WTC11 (cell line): Measurements from ENCODE around the gene KRTAP4-1. TPM values are rescaled to one million over a fixed set of nuclear protein-coding genes. Genes with fewer than 3 reads are reported as not detected.
"Not testable (repeated sequence)": the region's sequence is repeated elsewhere in the genome, so short reads cannot be mapped to it uniquely, and the experiment has no call there.

Experiments
- ATAC-seq: fragments of 200-7000 bp; cut with Tn5 transposase; 2 replicates; pipeline ENCODE4 v1.10.0; 2021; ENCODE audit warnings: mild to moderate bottlenecking, moderate library complexity
- CTCF ChIA-PET: fragments of 300-600 bp; sonication (Branson Sonifier 250); formaldehyde crosslinking; loops from one replicate; lab custom pipeline; 2021; ENCODE audit warnings: antibody characterized with exemption; lab: Charles Lee
- POLR2A ChIA-PET: fragments of 350-600 bp; sonication (Branson Sonifier 250); formaldehyde crosslinking; loops from one replicate; lab custom pipeline; 2021; ENCODE audit warnings: antibody characterized with exemption; lab: Charles Lee
- DNase-seq: peaks from one replicate; pipeline ENCODE4 v3.0.0; 2021; ENCODE audit warnings: low spot score
- H3K27ac Mint-ChIP-seq: 2 replicates; pipeline ENCODE4 v1.8.0; 2021; ENCODE audit warnings: mixed read lengths
- H3K27me3 Mint-ChIP-seq: 2 replicates; pipeline ENCODE4 v1.8.0; 2021; ENCODE audit warnings: low read depth, mild to moderate bottlenecking, moderate library complexity, mixed read lengths
- H3K36me3 Mint-ChIP-seq: 2 replicates; pipeline ENCODE4 v1.8.0; 2021; ENCODE audit warnings: mixed read lengths
- H3K4me1 Mint-ChIP-seq: 2 replicates; pipeline ENCODE4 v1.8.0; 2022; ENCODE audit warnings: mixed read lengths
- H3K4me3 Mint-ChIP-seq: 2 replicates; pipeline ENCODE4 v1.8.0; 2021; ENCODE audit warnings: mild to moderate bottlenecking, moderate library complexity, mixed read lengths
- H3K9me3 Mint-ChIP-seq: 2 replicates; pipeline ENCODE4 v1.8.0; 2021; ENCODE audit warnings: mixed read lengths
- E2F4 ChIP-seq: sonication (generic); formaldehyde crosslinking; IDR thresholded peaks from 2 replicates; pipeline ENCODE4 v1.8.1; 2022; ENCODE audit warnings: low read depth, mild to moderate bottlenecking, moderate library complexity, missing genetic modification reagents, borderline replicate concordance
- ESRRA ChIP-seq: sonication (generic); formaldehyde crosslinking; IDR thresholded peaks from 2 replicates; pipeline ENCODE4 v1.8.1; 2022; ENCODE audit warnings: mild to moderate bottlenecking, missing genetic modification reagents, borderline replicate concordance
- IRF1 ChIP-seq: sonication (generic); formaldehyde crosslinking; IDR thresholded peaks from 2 replicates; pipeline ENCODE4 v1.8.0; 2023; ENCODE audit warnings: missing genetic modification reagents
- MLX ChIP-seq: sonication (generic); formaldehyde crosslinking; IDR thresholded peaks from 2 replicates; pipeline ENCODE4 v1.8.1; 2023; ENCODE audit warnings: mild to moderate bottlenecking, missing genetic modification reagents, moderate library complexity
- PRDM15 ChIP-seq: sonication (generic); formaldehyde crosslinking; IDR thresholded peaks from 2 replicates; pipeline ENCODE4 v1.8.0; 2022; ENCODE audit warnings: missing genetic modification reagents
- SMAD3 ChIP-seq: sonication (generic); formaldehyde crosslinking; IDR thresholded peaks from 2 replicates; pipeline ENCODE4 v1.8.0; 2022; ENCODE audit warnings: missing genetic modification reagents, mild to moderate bottlenecking, borderline replicate concordance
- TEAD4 ChIP-seq: sonication (generic); formaldehyde crosslinking; IDR thresholded peaks from 2 replicates; pipeline ENCODE4 v1.8.0; 2022; ENCODE audit warnings: mild to moderate bottlenecking, missing genetic modification reagents
- ZNF416 ChIP-seq: fragments of 250-450 bp; sonication (Bioruptor Pico); IDR thresholded peaks from 2 replicates; pipeline ENCODE4 v1.9.0; 2021; ENCODE audit warnings: mild to moderate bottlenecking, inconsistent platforms
- total RNA-seq: library from RNA; stranded (reverse); gene quantifications from 3 replicates; pipeline ENCODE4 v1.2.3, GENCODE V29; 2021
- TF ChIP-seq, protein P1 (sequence below): sonication (generic); formaldehyde crosslinking; IDR thresholded peaks from 2 replicates; pipeline ENCODE4 v1.8.1; 2022; ENCODE audit warnings: mild to moderate bottlenecking, moderate library complexity, missing genetic modification reagents
- TF ChIP-seq, protein P2 (sequence below): sonication (generic); formaldehyde crosslinking; IDR thresholded peaks from 2 replicates; pipeline ENCODE4 v1.8.1; 2022; ENCODE audit warnings: mild to moderate bottlenecking, missing genetic modification reagents, moderate library complexity, borderline replicate concordance

The KRTAP4-1 gene
- total RNA-seq, 1 experiment from 2014 or later, result not detected

- peaks cover 30% of the 10 kb centered on the region for H3K36me3 Mint-ChIP-seq
- no peaks in the 10 kb centered on the region for H3K4me1 Mint-ChIP-seq
- ChIA-PET CTCF (no interaction called here), POLR2A (no interaction called here)
- H3K4me3 Mint-ChIP-seq, result no peak within 1 kb of the TSS
- H3K27me3 Mint-ChIP-seq, result peaks cover 5% of the 10 kb centered on the region
- no peak for ATAC-seq
- no peak for DNase-seq
- H3K27ac Mint-ChIP-seq, result no peak within 1 kb of the TSS
- no peak for TF ChIP-seq ZNF416 (CRISPR knock-in tag)
- TF ChIP-seq, protein P1, sequence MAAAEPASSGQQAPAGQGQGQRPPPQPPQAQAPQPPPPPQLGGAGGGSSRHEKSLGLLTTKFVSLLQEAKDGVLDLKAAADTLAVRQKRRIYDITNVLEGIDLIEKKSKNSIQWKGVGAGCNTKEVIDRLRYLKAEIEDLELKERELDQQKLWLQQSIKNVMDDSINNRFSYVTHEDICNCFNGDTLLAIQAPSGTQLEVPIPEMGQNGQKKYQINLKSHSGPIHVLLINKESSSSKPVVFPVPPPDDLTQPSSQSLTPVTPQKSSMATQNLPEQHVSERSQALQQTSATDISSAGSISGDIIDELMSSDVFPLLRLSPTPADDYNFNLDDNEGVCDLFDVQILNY, result no peak
- TF ChIP-seq PRDM15, result no peak
- no peak for TF ChIP-seq SMAD3 (CRISPR knock-in tag)
- TF ChIP-seq ESRRA, result no peak
- TF ChIP-seq, protein P2, sequence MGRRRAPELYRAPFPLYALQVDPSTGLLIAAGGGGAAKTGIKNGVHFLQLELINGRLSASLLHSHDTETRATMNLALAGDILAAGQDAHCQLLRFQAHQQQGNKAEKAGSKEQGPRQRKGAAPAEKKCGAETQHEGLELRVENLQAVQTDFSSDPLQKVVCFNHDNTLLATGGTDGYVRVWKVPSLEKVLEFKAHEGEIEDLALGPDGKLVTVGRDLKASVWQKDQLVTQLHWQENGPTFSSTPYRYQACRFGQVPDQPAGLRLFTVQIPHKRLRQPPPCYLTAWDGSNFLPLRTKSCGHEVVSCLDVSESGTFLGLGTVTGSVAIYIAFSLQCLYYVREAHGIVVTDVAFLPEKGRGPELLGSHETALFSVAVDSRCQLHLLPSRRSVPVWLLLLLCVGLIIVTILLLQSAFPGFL (CRISPR knock-in tag), result no peak
- TF ChIP-seq MLX, result no peak
- no peak for TF ChIP-seq IRF1 (CRISPR knock-in tag)
- TF ChIP-seq TEAD4 (CRISPR knock-in tag), result no peak
- TF ChIP-seq E2F4 (CRISPR knock-in tag), result no peak
- H3K9me3 Mint-ChIP-seq, result peaks cover 65% of the 10 kb centered on the region
These were observed 44.2 kb downstream of the KRTAP4-1 start, which contains the start of gene KRTAP4-6 for GRCh38 chr17:41140360-41141131. KRTAP4-6 (minus strand) TSS chr17:41140544; CDS start chr17:41140487, 57 bp downstream.

DNA sequence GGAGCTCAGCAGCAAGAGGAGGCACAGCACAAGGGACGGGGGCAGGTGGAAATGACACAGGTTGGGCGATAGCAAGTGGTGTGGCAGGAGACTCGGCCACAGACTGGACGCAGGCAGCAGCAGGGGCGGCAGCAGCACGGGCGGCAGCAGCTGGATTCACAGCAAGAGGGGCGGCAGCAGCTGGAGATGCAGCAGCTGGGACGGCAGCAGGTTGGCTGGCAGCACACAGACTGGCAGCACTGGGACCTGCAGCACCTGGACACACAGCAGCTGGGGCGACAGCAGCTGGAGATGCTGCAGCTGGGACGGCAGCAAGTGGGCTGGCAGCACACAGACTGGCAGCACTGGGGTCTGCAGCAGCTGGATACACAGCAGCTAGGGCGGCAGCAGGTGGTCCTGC lies 44.8 kb downstream of the KRTAP4-1 start:
- H3K27me3 Mint-ChIP-seq, ATAC-seq, DNase-seq, H3K27ac Mint-ChIP-seq, CTCF ChIA-PET, H3K4me3 Mint-ChIP-seq, POLR2A ChIA-PET, H3K4me1 Mint-ChIP-seq: not testable (repeated sequence)
- Mint-ChIP-seq H3K9me3 (peaks cover 61% of the 10 kb centered on the region), H3K36me3 (peaks cover 28% of the 10 kb centered on the region)

Other genes starting within 250 kb of the KRTAP4-1 start
- gene KRT23, start 247.3 kb downstream of the KRTAP4-1 start, total RNA-seq, result not detected in 3 replicates
- gene KRT39, start 218.0 kb downstream of the KRTAP4-1 start, total RNA-seq, result not detected in 3 replicates
- not detected in 3 replicates for gene KRT40, start 200.6 kb downstream of the KRTAP4-1 start, total RNA-seq
- not detected in 3 replicates for gene KRTAP3-3, start 190.7 kb downstream of the KRTAP4-1 start, total RNA-seq
- gene KRTAP3-2, start 185.0 kb downstream of the KRTAP4-1 start, total RNA-seq, result not detected in 3 replicates
- not detected in 3 replicates for gene KRTAP3-1, start 175.8 kb downstream of the KRTAP4-1 start, total RNA-seq
- gene KRTAP1-5, start 157.7 kb downstream of the KRTAP4-1 start, total RNA-seq, result not detected in 3 replicates
- not detected in 3 replicates for gene KRTAP1-4, start 154.7 kb downstream of the KRTAP4-1 start, total RNA-seq
- not detected in 3 replicates for gene KRTAP1-3, start 150.0 kb downstream of the KRTAP4-1 start, total RNA-seq
- not detected in 3 replicates for gene KRTAP1-1, start 143.5 kb downstream of the KRTAP4-1 start, total RNA-seq
- not detected in 3 replicates for gene KRTAP2-1, start 137.6 kb downstream of the KRTAP4-1 start, total RNA-seq
- gene KRTAP2-2, start 129.7 kb downstream of the KRTAP4-1 start, total RNA-seq, result not detected in 3 replicates
- gene KRTAP2-3, start 124.8 kb downstream of the KRTAP4-1 start, total RNA-seq, result not detected in 3 replicates
- gene KRTAP2-4, start 119.0 kb downstream of the KRTAP4-1 start, total RNA-seq, result not detected in 3 replicates
- gene KRTAP4-7, start 100.8 kb downstream of the KRTAP4-1 start, total RNA-seq, result not detected in 3 replicates
- not detected in 3 replicates for gene KRTAP4-8, start 86.8 kb downstream of the KRTAP4-1 start, total RNA-seq
- not detected in 3 replicates for gene KRTAP4-16, start 82.7 kb downstream of the KRTAP4-1 start, total RNA-seq
- not detected in 3 replicates for gene KRTAP4-9, start 79.5 kb downstream of the KRTAP4-1 start, total RNA-seq
- gene KRTAP4-11, start 66.5 kb downstream of the KRTAP4-1 start, total RNA-seq, result not detected in 3 replicates
- not detected in 3 replicates for gene KRTAP4-12, start 60.7 kb downstream of the KRTAP4-1 start, total RNA-seq
- not detected in 3 replicates for gene KRTAP4-6, start 44.4 kb downstream of the KRTAP4-1 start, total RNA-seq
- not detected in 3 replicates for gene KRTAP4-5, start 35.1 kb downstream of the KRTAP4-1 start, total RNA-seq
- not detected in 3 replicates for gene KRTAP4-4, start 24.2 kb downstream of the KRTAP4-1 start, total RNA-seq
- not detected in 3 replicates for gene KRTAP4-3, start 16.7 kb downstream of the KRTAP4-1 start, total RNA-seq
- not detected in 3 replicates for gene KRTAP4-2, start 6.7 kb downstream of the KRTAP4-1 start, total RNA-seq
- gene KRTAP9-1, start 5.0 kb upstream of the KRTAP4-1 start, total RNA-seq, result not detected in 3 replicates
- gene KRTAP9-2, start 41.7 kb upstream of the KRTAP4-1 start, total RNA-seq, result not detected in 3 replicates
- gene KRTAP9-3, start 47.5 kb upstream of the KRTAP4-1 start, total RNA-seq, result not detected in 3 replicates
- gene KRTAP9-8, start 53.1 kb upstream of the KRTAP4-1 start, total RNA-seq, result not detected in 3 replicates
- not detected in 3 replicates for gene KRTAP9-4, start 64.8 kb upstream of the KRTAP4-1 start, total RNA-seq
- not detected in 3 replicates for gene KRTAP9-9, start 70.5 kb upstream of the KRTAP4-1 start, total RNA-seq
- not detected in 3 replicates for gene KRTAP9-6, start 80.5 kb upstream of the KRTAP4-1 start, total RNA-seq
- gene KRTAP9-7, start 90.8 kb upstream of the KRTAP4-1 start, total RNA-seq, result not detected in 3 replicates
- gene KRTAP29-1, start 117.9 kb upstream of the KRTAP4-1 start, total RNA-seq, result not detected in 3 replicates
- gene KRTAP16-1, start 124.4 kb upstream of the KRTAP4-1 start, total RNA-seq, result not detected in 3 replicates
- gene KRTAP17-1, start 130.8 kb upstream of the KRTAP4-1 start, total RNA-seq, result not detected in 3 replicates
- not detected in 3 replicates for gene KRT33A, start 165.9 kb upstream of the KRTAP4-1 start, total RNA-seq
- gene KRT33B, start 184.9 kb upstream of the KRTAP4-1 start, total RNA-seq, result not detected in 3 replicates
- gene KRT34, start 197.4 kb upstream of the KRTAP4-1 start, total RNA-seq, result not detected in 3 replicates
- gene KRT31, start 212.7 kb upstream of the KRTAP4-1 start, total RNA-seq, result not detected in 3 replicates
- gene KRT37, start 239.7 kb upstream of the KRTAP4-1 start, total RNA-seq, result not detected in 3 replicates